Vagina (tissue), 2 donors: Measurements from ENCODE around the gene USH2A. TPM values are rescaled to one million over a fixed set of nuclear protein-coding genes. Genes with fewer than 3 reads are reported as not detected.

Experiments
- DNase-seq, 2 donors: peaks; one replicate each; pipeline ENCODE4 v3.0.0-alpha.2; 2017; ENCODE audit errors: extremely low spot score in 2 of 2
- H3K27ac ChIP-seq: fragments of 200-600 bp; sonication (generic); one replicate; pipeline ENCODE4 v1.5.1; 2019
- H3K27me3 ChIP-seq: fragments of 200-600 bp; sonication (generic); one replicate; pipeline ENCODE4 v1.5.1; 2019
- H3K36me3 ChIP-seq, 2 donors: fragments of 200-600 bp; sonication (generic); one replicate each; pipeline ENCODE4 v1.5.1; 2017 to 2019
- H3K4me1 ChIP-seq: fragments of 200-600 bp; sonication (generic); one replicate; pipeline ENCODE4 v1.5.1; 2019
- H3K4me3 ChIP-seq, 2 donors: fragments of 200-600 bp; sonication (generic); 1 replicate in 1 of 2; 2 replicates in 1 of 2; pipeline ENCODE4 v1.5.1; 2016 to 2019
- H3K9me3 ChIP-seq: fragments of 200-600 bp; sonication (generic); one replicate; pipeline ENCODE4 v1.5.1; 2019
- CTCF ChIP-seq, 3 experiments: fragments of 450-650 bp in 2 of 3; fragments of 200-600 bp in 1 of 3; sonication (generic) in 1 of 3; IDR thresholded peaks; one replicate each; pipeline ENCODE4 v1.5.1; 2017 to 2019; ENCODE audit warnings: antibody characterized with exemption in 3 of 3, mild to moderate bottlenecking in 2 of 3, moderate library complexity in 2 of 3
- POLR2A ChIP-seq, 2 donors: fragments of 450-650 bp; IDR thresholded peaks; one replicate each; pipeline ENCODE4 v1.6.1; 2017; ENCODE audit warnings: antibody characterized with exemption in 2 of 2, mild to moderate bottlenecking in 2 of 2, moderate library complexity in 2 of 2
- POLR2AphosphoS5 ChIP-seq, 2 donors: sonication (generic); formaldehyde crosslinking; IDR thresholded peaks; one replicate each; pipeline ENCODE4 v1.9.0; 2017; ENCODE audit warnings: antibody characterized with exemption in 2 of 2, mild to moderate bottlenecking in 2 of 2, low read depth in 1 of 2; ENCODE audit not compliant: insufficient read depth in 1 of 2
- intact Hi-C: fragments of 100-400 bp; cut with DNase I; formaldehyde crosslinking; loops from one replicate; pipeline ENCODE4 v1.15.1; 2023
- total RNA-seq: library from RNA; depleted of rRNA; stranded (reverse); fragments of >200 nt; gene quantifications from one replicate; pipeline ENCODE4 v1.2.3, GENCODE V29; 2016

The USH2A gene
- total RNA-seq, 1 donor from 2014 or later, result under 0.01 TPM

GRCh38 chr1:215779729-215780128, 643.5 kb downstream of the USH2A start:
- TF ChIP-seq POLR2A (IDR thresholded peaks at IDR 0.05) (no peak), POLR2AphosphoS5 (IDR thresholded peaks at IDR 0.05; ENCODE audit: insufficient read depth in 1 of 2, low read depth in 1 of 2) (no peak), CTCF (IDR thresholded peaks at IDR 0.05) (no peak)
- H3K9me3 ChIP-seq, result no peaks in the 10 kb centered on the region
- intact Hi-C loops, result no loop called here
- no peak for DNase-seq
- H3K4me3 ChIP-seq, result no peak overlapping the region
- no peak overlapping the region for H3K27ac ChIP-seq
- H3K27me3 ChIP-seq, result no peaks in the 10 kb centered on the region
- no peaks in the 10 kb centered on the region for H3K36me3 ChIP-seq
- H3K4me1 ChIP-seq, result no peaks in the 10 kb centered on the region

GRCh38 chr1:215777370-215777925, 645.8 kb downstream of the USH2A start:
- Histone ChIP-seq H3K4me1 (no peaks in the 10 kb centered on the region), H3K4me3 (no peak overlapping the region), H3K36me3 (no peaks in the 10 kb centered on the region), H3K27ac (no peak overlapping the region), H3K9me3 (no peaks in the 10 kb centered on the region), H3K27me3 (no peaks in the 10 kb centered on the region)
- no peak for DNase-seq
- intact Hi-C loops, result no loop called here
- TF ChIP-seq POLR2A (IDR thresholded peaks at IDR 0.05) (no peak), CTCF (IDR thresholded peaks at IDR 0.05) (no peak), POLR2AphosphoS5 (IDR thresholded peaks at IDR 0.05; ENCODE audit: insufficient read depth in 1 of 2, low read depth in 1 of 2) (no peak)

- intact Hi-C loops, result no loop called here
Measured at GRCh38 chr1:215776336-215776735, 646.9 kb downstream of the USH2A start.

GRCh38 chr1:215772151-215772550, 651.1 kb downstream of the USH2A start:
- TF ChIP-seq POLR2A (IDR thresholded peaks at IDR 0.05) (no peak), POLR2AphosphoS5 (IDR thresholded peaks at IDR 0.05; ENCODE audit: insufficient read depth in 1 of 2, low read depth in 1 of 2) (no peak), CTCF (IDR thresholded peaks at IDR 0.05) (no peak)
- intact Hi-C loops, result no loop called here
- no peaks in the 10 kb centered on the region for H3K9me3 ChIP-seq

More at GRCh38 chr1:215776336-215776735, 646.9 kb downstream of the USH2A start:
- H3K36me3 ChIP-seq, result no peaks in the 10 kb centered on the region
- TF ChIP-seq POLR2AphosphoS5 (IDR thresholded peaks at IDR 0.05; ENCODE audit: insufficient read depth in 1 of 2, low read depth in 1 of 2) (no peak), POLR2A (IDR thresholded peaks at IDR 0.05) (no peak), CTCF (IDR thresholded peaks at IDR 0.05) (no peak)
- no peak overlapping the region for H3K27ac ChIP-seq
- no peaks in the 10 kb centered on the region for H3K4me1 ChIP-seq
- no peak overlapping the region for H3K4me3 ChIP-seq
- H3K9me3 ChIP-seq, result no peaks in the 10 kb centered on the region
- no peaks in the 10 kb centered on the region for H3K27me3 ChIP-seq
- DNase-seq, result no peak

GRCh38 chr1:215768303-215768702, 654.9 kb downstream of the USH2A start:
- no peaks in the 10 kb centered on the region for H3K9me3 ChIP-seq
- H3K4me1 ChIP-seq, result no peaks in the 10 kb centered on the region
- intact Hi-C loops, result no loop called here
- no peak overlapping the region for H3K4me3 ChIP-seq
- no peak overlapping the region for H3K27ac ChIP-seq
- no peak for DNase-seq
- no peaks in the 10 kb centered on the region for H3K36me3 ChIP-seq
- no peak for TF ChIP-seq POLR2A (IDR thresholded peaks at IDR 0.05)
- no peak for TF ChIP-seq POLR2AphosphoS5 (IDR thresholded peaks at IDR 0.05; ENCODE audit: insufficient read depth in 1 of 2, low read depth in 1 of 2)
- no peak for TF ChIP-seq CTCF (IDR thresholded peaks at IDR 0.05)
- no peaks in the 10 kb centered on the region for H3K27me3 ChIP-seq

More at GRCh38 chr1:215772151-215772550, 651.1 kb downstream of the USH2A start:
- no peak overlapping the region for H3K27ac ChIP-seq
- H3K4me3 ChIP-seq, result no peak overlapping the region
- no peaks in the 10 kb centered on the region for H3K27me3 ChIP-seq
- no peak for DNase-seq
- H3K36me3 ChIP-seq, result no peaks in the 10 kb centered on the region
- H3K4me1 ChIP-seq, result no peaks in the 10 kb centered on the region
